ENCODE data around the gene STEAP2.

- TF ChIP-seq CTCF (IDR thresholded peaks at IDR 0.05; ENCODE audit: low read depth, low read length, poor library complexity, severe bottlenecking) (no peak), EZH2phosphoT487 (IDR thresholded peaks at IDR 0.05; ENCODE audit: borderline replicate concordance, low read length) (no peak)
These were observed 16.4 kb upstream of the STEAP2 start for GRCh38 chr7:90194911-90195809.
